HEK293 (cell line): ENCODE results near the gene COL4A3.

ENCODE experiments used
- CTCF ChIP-seq: fragments of 450-650 bp; formaldehyde crosslinking; IDR thresholded peaks from 2 replicates; pipeline ENCODE4 v1.5.1; 2016; ENCODE audit warnings: missing biosample characterization, missing genetic modification characterization
- FEZF1 ChIP-seq: fragments of 450-650 bp; formaldehyde crosslinking; IDR thresholded peaks from 2 replicates; pipeline ENCODE4 v1.5.1; 2016; ENCODE audit warnings: missing biosample characterization, missing genetic modification characterization
- KLF1 ChIP-seq: fragments of 450-650 bp; formaldehyde crosslinking; IDR thresholded peaks from 2 replicates; pipeline ENCODE4 v1.5.1; 2016; ENCODE audit warnings: missing biosample characterization, missing genetic modification characterization
- REST ChIP-seq: fragments of 450-650 bp; formaldehyde crosslinking; IDR thresholded peaks from 2 replicates; pipeline ENCODE4 v1.5.1; 2016; ENCODE audit warnings: missing biosample characterization, missing genetic modification characterization
- TSHZ1 ChIP-seq: fragments of 450-650 bp; formaldehyde crosslinking; IDR thresholded peaks from 2 replicates; pipeline ENCODE4 v1.5.1; 2016; ENCODE audit warnings: missing biosample characterization, missing genetic modification characterization, borderline replicate concordance
- ZBTB20 ChIP-seq: fragments of 450-650 bp; formaldehyde crosslinking; IDR thresholded peaks from 2 replicates; pipeline ENCODE4 v1.5.1; 2016; ENCODE audit warnings: missing biosample characterization, missing genetic modification characterization
- ZBTB48 ChIP-seq: fragments of 450-650 bp; formaldehyde crosslinking; IDR thresholded peaks from 2 replicates; pipeline ENCODE4 v1.5.1; 2016; ENCODE audit warnings: missing biosample characterization, missing genetic modification characterization
- ZNF18 ChIP-seq: fragments of 450-650 bp; formaldehyde crosslinking; IDR thresholded peaks from 2 replicates; pipeline ENCODE4 v1.5.1; 2016; ENCODE audit warnings: missing biosample characterization, missing genetic modification characterization
- ZNF239 ChIP-seq: fragments of 450-650 bp; formaldehyde crosslinking; IDR thresholded peaks from 2 replicates; pipeline ENCODE4 v1.5.1; 2016; ENCODE audit warnings: missing biosample characterization, missing genetic modification characterization
- ZNF501 ChIP-seq: fragments of 450-650 bp; formaldehyde crosslinking; IDR thresholded peaks from 2 replicates; pipeline ENCODE4 v1.5.1; 2016; ENCODE audit warnings: missing biosample characterization, missing genetic modification characterization
- ZNF529 ChIP-seq: fragments of 450-650 bp; formaldehyde crosslinking; IDR thresholded peaks from 2 replicates; pipeline ENCODE4 v1.5.1; 2017; ENCODE audit warnings: missing genetic modification characterization, missing biosample characterization; ENCODE audit not compliant: insufficient replicate concordance
- ZNF791 ChIP-seq: fragments of 450-650 bp; formaldehyde crosslinking; IDR thresholded peaks from 2 replicates; pipeline ENCODE4 v1.5.1; 2016; ENCODE audit warnings: missing biosample characterization, missing genetic modification characterization
- ZSCAN30 ChIP-seq: fragments of 450-650 bp; IDR thresholded peaks from 2 replicates; pipeline ENCODE4 v1.5.1; 2018; ENCODE audit warnings: missing biosample characterization, mild to moderate bottlenecking, missing genetic modification characterization, moderate library complexity

- no peak for TF ChIP-seq REST
- TF ChIP-seq CTCF = no peak
- TF ChIP-seq ZNF791 (tag by site-specific recombination) = no peak
- no peak for TF ChIP-seq TSHZ1 (tag by site-specific recombination)
- no peak for TF ChIP-seq ZNF239 (tag by site-specific recombination)
- no peak for TF ChIP-seq ZBTB48 (tag by site-specific recombination)
- no peak for TF ChIP-seq ZNF18 (tag by site-specific recombination)
- TF ChIP-seq ZNF529 (tag by site-specific recombination) = no peak
- no peak for TF ChIP-seq FEZF1 (tag by site-specific recombination)
- TF ChIP-seq ZBTB20 (tag by site-specific recombination) = no peak
- TF ChIP-seq ZSCAN30 (tag by site-specific recombination) = no peak
- TF ChIP-seq ZNF501 (tag by site-specific recombination) = no peak
- no peak for TF ChIP-seq KLF1 (tag by site-specific recombination)
Observed at GRCh38 chr2:227118353-227118752, 46.1 kb upstream of the COL4A3 start.
